Activated T-helper 1 cell treated with anti-CD3 and anti-CD28 coated beads, Interleukin-2, amount 50 U/mL, for 16 hours (primary cell): ENCODE results near the gene KIF6.

Experiments used
- DNase-seq, 2 donors: peaks; one replicate each; pipeline ENCODE4 v3.0.0-alpha.2; 2020; ENCODE audit warnings: low read depth in 1 of 2, low spot score in 1 of 2

Gene KIF6

GRCh38 chr6:39360378-39360777 is 364.8 kb downstream of the KIF6 start:
- no peak for DNase-seq

DNA sequence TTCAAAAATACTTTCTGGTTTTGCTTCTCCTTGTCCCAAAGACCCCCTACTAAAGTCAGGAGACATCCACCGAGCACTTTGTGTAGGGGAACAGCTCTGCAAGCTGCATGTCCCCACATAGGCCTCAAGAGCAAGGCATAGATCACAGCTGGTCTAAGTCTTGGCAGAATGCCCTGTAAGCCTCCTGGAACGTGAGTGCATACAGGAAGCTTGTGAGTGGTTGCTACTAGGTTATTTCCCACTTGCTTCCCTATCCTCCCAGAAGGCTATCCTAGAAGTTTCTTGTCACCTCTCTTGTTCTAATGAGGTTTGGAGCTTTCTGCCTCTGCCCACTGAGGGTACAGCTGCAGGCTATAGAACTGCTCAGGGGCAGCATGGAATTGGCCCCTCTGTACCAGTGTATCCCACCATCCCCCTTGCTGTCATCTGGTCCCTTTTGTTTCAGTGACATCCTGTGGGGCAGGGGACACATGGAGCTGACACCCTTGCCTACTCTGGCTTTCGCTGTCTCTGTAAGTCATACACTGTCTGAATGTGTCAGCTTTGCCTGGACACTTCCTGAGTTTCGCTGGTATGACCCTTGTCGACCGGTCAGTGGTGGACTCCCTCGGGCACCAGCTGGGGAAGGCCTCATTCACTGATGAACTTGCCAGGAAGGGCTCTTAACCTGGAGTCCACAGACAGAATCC is 367.1 kb downstream of the KIF6 start:
- DNase-seq, result no peak

DNA sequence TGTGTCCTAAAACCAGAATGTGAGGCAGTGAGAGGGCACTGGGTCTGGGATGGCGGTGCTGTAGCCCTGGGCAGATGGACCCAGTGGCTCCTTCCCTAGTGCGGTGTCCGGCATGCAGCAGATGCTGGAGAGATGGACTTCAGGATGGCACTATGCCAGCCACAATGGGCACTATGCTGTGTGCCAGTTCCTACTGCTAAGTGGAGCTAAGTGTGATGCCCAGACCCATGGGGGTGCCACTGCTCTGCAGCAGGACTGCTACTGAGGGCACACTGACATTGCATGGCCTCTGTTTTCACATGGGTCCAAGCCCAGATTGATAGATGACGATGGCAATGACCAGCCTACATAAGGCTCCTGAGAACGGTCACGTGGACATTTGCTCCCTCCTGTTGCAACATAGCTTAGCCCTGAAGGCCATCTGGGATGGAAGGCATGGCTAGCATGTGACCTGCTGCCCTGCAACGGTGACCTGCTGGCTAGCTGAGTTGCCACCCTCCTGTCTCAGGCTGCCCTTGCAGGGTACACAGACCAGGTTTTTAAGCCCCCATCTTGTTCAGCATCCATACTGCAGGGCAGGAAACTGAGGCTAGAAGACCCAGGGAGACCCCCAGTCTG is 371.4 kb downstream of the KIF6 start:
- no peak for DNase-seq

DNA sequence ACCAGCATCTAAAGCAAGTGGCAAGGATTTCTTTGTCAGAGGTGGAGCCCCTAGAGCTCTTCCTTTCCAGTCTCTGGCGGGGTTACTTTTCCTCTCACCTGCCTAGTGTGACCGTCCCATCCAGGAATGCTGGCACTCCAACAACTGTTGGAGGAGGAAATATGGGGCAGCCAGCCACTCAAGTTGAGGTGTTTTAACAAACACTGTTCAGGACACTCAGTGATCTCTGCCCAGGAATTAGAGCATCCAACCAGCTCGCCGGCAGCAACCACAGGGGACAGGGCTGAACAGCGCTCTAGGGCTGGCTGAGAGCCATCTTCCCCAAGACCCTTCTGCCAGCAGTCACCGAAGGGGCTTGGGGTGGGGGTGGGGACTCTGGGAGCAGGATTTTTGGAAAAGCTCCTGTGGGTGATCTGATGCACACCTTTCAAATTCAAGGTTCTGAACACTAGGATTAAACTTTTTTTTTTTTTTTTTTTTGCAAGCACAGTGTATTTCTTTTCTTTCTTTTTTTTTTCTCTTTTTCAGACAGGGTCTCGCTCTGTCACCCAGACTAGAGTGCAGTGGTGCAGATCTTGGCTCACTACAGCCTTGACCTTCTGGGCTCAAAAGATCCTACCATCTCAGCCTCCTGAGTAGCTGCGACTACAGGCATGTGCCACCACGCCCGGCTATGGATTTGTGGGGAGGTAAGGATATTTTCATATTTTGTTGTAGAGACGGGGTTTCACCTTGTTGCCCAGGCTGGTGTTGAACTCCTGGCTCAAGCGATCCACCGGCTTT is 374.3 kb downstream of the KIF6 start:
- DNase-seq, result no peak

GRCh38 chr6:39348740-39349139 is 376.5 kb downstream of the KIF6 start:
- DNase-seq, result no peak

- peak; percentile 11 to 25 for DNase-seq
Observed at GRCh38 chr6:39347906-39348585, 377.2 kb downstream of the KIF6 start.

DNA sequence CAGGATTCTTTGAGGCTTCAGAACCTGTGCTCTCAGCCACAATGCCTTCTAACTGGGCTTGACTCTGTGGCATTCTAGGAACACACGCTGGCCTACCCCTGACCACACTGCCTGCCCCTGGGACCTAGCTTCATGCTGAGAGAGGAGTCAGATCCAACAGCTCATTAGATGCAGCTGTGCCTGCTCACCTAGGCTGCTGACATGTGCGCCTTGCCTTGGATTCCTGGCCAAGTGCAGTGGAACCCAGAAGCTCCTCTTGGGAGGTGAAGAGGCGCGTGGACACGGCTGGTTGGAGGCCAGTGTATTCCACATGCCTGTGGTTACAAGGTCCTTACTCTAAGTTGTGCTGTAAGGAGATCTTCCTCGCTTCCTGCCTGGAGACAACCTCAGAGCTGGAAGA is 378.0 kb downstream of the KIF6 start:
- no peak for DNase-seq

- no peak for DNase-seq
Observed at GRCh38 chr6:39344821-39345280, 380.4 kb downstream of the KIF6 start.

- DNase-seq, result no peak
Observed at GRCh38 chr6:39343396-39343870, 381.8 kb downstream of the KIF6 start.

DNA sequence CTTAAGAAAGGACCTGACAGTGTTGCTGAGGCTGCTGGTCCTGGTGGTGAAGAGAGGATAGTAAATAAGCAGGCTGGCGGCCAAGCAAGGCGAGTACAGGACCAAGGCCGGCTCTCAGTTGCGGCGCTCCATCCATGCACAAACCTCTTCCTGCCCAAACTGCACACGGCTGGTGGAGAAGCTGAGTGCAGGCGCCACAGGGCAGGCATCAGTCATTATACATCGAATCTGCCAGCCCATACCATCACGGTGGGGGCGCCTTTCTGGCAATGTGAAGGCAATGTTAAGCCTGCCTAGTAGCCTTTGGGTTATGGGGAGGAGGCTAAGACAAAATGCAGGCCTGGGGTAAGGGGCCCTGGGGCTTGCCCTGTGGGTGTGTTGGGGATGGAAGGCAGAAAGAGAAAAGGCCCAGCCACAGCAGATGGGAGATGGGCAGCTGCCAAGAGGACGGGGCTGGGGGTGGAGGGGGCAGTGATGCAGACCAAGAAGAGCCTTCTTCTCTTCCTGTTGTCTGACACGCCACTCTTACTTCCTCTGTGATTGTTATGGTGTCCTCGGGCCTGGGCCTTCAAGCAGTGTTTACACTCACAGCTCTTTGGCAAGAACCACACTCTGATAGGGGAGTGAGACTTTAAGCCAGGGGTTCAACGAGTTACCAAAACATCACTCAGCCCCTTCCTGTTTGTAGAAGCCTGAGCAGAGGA is 382.4 kb downstream of the KIF6 start:
- no peak for DNase-seq

DNA sequence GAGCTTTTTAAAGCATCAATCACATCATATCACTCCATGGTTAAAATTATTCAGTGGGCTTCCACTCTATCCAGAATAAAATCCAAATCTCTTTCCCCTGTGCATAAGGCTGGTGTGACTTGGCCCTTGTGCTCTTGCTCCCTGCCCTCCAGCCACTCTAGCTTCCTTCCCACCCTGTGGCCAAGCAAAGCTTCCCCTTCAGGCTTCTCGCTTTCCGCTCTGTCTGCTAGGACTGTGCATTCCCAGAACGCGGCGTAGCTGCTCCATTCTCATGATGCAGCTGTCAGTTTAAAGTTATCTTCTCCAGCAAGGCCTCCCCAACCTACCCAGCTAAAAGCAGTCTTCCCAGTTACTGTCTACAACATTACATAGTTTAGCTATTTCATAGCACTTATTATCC is 383.3 kb downstream of the KIF6 start:
- no peak for DNase-seq

GRCh38 chr6:39341352-39341751 is 383.9 kb downstream of the KIF6 start:
- no peak for DNase-seq

DNA sequence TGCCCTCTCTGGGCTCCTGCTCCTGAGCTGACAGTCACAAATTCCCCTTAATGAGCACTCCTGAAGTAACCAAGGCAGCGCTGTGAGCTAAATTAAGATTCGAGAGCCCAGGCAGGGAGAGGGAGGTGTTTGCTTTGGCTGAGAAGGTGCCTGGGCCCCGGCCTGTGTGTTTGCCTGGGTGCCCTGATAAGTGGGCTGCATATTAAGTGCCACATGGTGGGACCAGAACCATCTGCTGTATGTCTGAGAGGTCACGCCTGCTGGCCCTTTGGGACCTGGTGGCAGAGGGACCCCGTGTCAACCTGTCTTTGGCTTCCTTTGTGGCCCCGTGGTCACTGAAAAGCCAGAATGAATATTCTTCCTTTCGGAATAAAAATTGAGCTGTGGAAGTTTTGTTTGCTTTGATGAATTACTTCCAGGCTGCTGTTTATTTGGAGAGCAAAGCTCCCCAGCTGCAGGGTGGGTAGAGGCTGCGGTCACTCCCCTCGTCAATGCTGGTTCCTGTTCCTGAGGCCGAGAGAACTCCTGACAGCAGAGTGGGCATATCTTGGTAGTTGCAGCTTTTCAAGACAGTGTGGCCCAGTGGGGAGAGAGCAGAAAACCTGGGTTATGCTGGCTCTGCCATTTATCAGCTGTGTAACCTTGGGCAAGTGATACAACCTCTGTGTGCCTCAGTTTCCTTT is 385.2 kb downstream of the KIF6 start:
- no peak for DNase-seq

- DNase-seq, result no peak
Observed at GRCh38 chr6:39339096-39339867, 385.9 kb downstream of the KIF6 start.

DNA sequence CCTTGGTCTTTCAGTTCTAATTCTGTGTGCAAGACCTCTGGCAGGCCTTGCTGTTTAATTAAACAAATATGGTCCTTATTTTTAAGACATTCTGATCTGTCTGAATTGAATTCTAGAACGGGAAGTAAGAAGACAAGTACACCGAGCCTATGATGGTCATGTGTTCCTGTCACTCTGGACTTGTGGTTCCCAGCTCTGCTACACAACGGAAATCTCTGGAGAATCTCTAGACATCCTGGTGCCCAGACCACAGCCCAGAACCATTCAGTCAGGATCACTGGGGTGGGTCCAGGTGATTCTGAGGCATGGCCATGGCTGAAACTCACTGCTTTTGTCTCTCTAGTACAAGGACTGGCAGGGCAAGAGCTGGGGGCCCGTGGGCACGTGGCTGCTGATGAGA is 386.8 kb downstream of the KIF6 start:
- no peak for DNase-seq

DNA sequence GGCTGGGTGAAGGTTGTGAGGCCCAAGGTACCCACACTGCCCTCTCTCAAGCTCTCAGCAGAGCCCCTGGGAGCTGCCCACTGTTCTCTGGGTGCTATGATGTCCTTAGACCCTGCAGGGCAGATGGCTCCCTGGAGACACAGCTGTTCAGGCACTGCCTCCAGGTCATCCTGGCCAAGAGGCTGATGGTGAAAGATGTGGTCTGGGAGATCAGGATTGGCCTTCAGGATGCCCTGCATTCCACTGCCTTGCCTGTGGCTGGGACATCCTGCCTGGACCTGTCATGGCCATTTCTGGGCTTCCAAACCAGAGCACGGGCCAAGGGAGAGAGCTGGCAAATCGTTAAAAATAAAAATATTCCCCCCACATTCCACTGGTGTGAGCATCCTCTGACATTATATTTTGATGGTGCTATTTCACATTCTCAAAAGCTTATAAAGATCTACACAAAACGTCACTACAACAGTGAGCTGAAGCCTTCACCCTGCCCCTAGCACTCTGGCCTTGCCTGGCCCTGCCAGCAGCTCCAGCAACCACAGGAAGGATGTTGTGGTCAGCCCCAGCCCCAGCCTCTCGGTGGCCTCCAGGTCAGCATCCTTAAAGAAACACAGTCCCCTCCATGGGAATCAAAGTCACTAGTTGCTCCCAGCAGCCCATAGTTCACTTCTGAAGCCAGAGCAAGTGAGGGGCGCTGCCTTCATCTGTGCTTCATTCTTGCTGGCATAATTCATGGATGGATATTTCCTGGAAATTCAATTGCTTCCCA is 389.2 kb downstream of the KIF6 start:
- DNase-seq, result no peak

GRCh38 chr6:39333644-39334438 is 391.4 kb downstream of the KIF6 start:
- no peak for DNase-seq

- no peak for DNase-seq
Observed at GRCh38 chr6:39330476-39330875, 394.7 kb downstream of the KIF6 start.
